Caco-2 (cell line): ENCODE data around the gene SSH2. TPM values are rescaled to one million over a fixed set of nuclear protein-coding genes. Genes with fewer than 3 reads are reported as not detected.

ENCODE experiments used
- BruUV-seq: library from RNA; stranded (reverse); fragments of 400-500 nt; replicated peaks from 2 replicates; lab custom pipeline; 2021; lab: Mats Ljungman, UMichigan
- CTCF ChIA-PET: fragments of 300-600 bp; sonication (Branson Sonifier 250); formaldehyde crosslinking; loops from one replicate; lab custom pipeline; 2022; ENCODE audit warnings: antibody characterized with exemption; lab: Charles Lee
- POLR2A ChIA-PET: fragments of 300-600 bp; sonication (Branson Sonifier 250); formaldehyde crosslinking; loops from one replicate; lab custom pipeline; 2022; ENCODE audit warnings: antibody characterized with exemption; lab: Charles Lee
- DNase-seq, 2 experiments: peaks; one replicate each; pipeline versions ENCODE4 v3.0.0 to v3.0.0-alpha.2; 2020 to 2022
- H3K27me3 ChIP-seq: replicated peaks from 2 replicates; pipeline ENCODE4 v1.6.0; 2011; ENCODE audit warnings: low read length; ENCODE audit not compliant: control insufficient read depth, insufficient read depth
- H3K36me3 ChIP-seq: 2 replicates; pipeline ENCODE4 v1.5.1; 2011; ENCODE audit warnings: low read length; ENCODE audit not compliant: control insufficient read depth, insufficient read depth
- H3K4me1 ChIP-seq: fragments of 250-450 bp; sonication (Bioruptor Pico); 2 replicates; pipeline ENCODE4 v1.5.1; 2020; ENCODE audit warnings: mild to moderate bottlenecking
- H3K4me3 ChIP-seq: 2 replicates; pipeline ENCODE4 v1.5.1; 2011; ENCODE audit warnings: low read depth, mild to moderate bottlenecking, control low read depth, low read length
- H3K9me3 ChIP-seq: fragments of 250-450 bp; sonication (Bioruptor Pico); 2 replicates; pipeline ENCODE4 v1.5.1; 2020; ENCODE audit warnings: mild to moderate bottlenecking, moderate library complexity
- H3K27ac Mint-ChIP-seq: one replicate; pipeline ENCODE4 v1.8.0; 2022; ENCODE audit warnings: mixed read lengths; ENCODE audit not compliant: unreplicated experiment
- H3K27me3 Mint-ChIP-seq: one replicate; pipeline ENCODE4 v1.8.0; 2022; ENCODE audit warnings: mixed read lengths; ENCODE audit not compliant: insufficient read depth, unreplicated experiment
- H3K36me3 Mint-ChIP-seq: one replicate; pipeline ENCODE4 v1.8.0; 2022; ENCODE audit warnings: mild to moderate bottlenecking, mixed read lengths; ENCODE audit not compliant: insufficient read depth, unreplicated experiment
- H3K4me1 Mint-ChIP-seq: one replicate; pipeline ENCODE4 v1.8.0; 2022; ENCODE audit warnings: low read depth, mixed read lengths; ENCODE audit not compliant: unreplicated experiment
- H3K4me3 Mint-ChIP-seq: one replicate; pipeline ENCODE4 v1.8.0; 2022; ENCODE audit warnings: mild to moderate bottlenecking, moderate library complexity, mixed read lengths; ENCODE audit not compliant: unreplicated experiment
- H3K9me3 Mint-ChIP-seq: one replicate; pipeline ENCODE4 v1.8.0; 2022; ENCODE audit warnings: mixed read lengths; ENCODE audit not compliant: unreplicated experiment
- CTCF ChIP-seq, 2 experiments: fragments of 200-600 bp in 1 of 2; IDR thresholded peaks; 1 replicate in 1 of 2; 2 replicates in 1 of 2; pipeline versions ENCODE4 v1.5.1 to v1.8.0; 2011 to 2022; ENCODE audit warnings: antibody characterized with exemption in 1 of 2, control low read depth in 1 of 2, inconsistent platforms in 1 of 2, low read depth in 1 of 2, low read length in 1 of 2, mild to moderate bottlenecking in 1 of 2, moderate library complexity in 1 of 2; ENCODE audit not compliant: insufficient read depth in 1 of 2, severe bottlenecking in 1 of 2, unreplicated experiment in 1 of 2
- intact Hi-C: fragments of 100-400 bp; cut with micrococcal nuclease; formaldehyde crosslinking; loops from one replicate; pipeline ENCODE4 v1.10.0; 2022; ENCODE audit not compliant: unreplicated experiment
- total RNA-seq: library from RNA; stranded (reverse); gene quantifications from 2 replicates; pipeline ENCODE4 v1.2.3, GENCODE V29; 2022

The SSH2 gene
- total RNA-seq, 1 experiment from 2014 or later = 48.2 TPM

- intact Hi-C loops = no loop called here
- Histone ChIP-seq H3K9me3 (no peaks in the 10 kb centered on the region), H3K4me1 (peaks cover 19% of the 10 kb centered on the region), H3K4me3 (no peak overlapping the region), H3K36me3 (no peaks in the 10 kb centered on the region), H3K27me3 (peaks cover 8% of the 10 kb centered on the region)
- Mint-ChIP-seq H3K4me1 (peaks cover 9% of the 10 kb centered on the region), H3K27ac (no peak overlapping the region), H3K4me3 (no peak overlapping the region), H3K36me3 (no peaks in the 10 kb centered on the region), H3K27me3 (peaks cover 5% of the 10 kb centered on the region), H3K9me3 (no peaks in the 10 kb centered on the region)
- POLR2A ChIA-PET = no interaction called here
- no peak for DNase-seq
- CTCF ChIA-PET = no interaction called here
- TF ChIP-seq CTCF (IDR thresholded peaks at IDR 0.05; ENCODE audit: insufficient read depth in 1 of 2, low read depth in 1 of 2, low read length in 1 of 2, severe bottlenecking in 1 of 2, unreplicated experiment in 1 of 2) = no peak
- no TSS peak for BruUV-seq
Measured at GRCh38 chr17:29612404-29613280, 317.4 kb downstream of the SSH2 start.

- Mint-ChIP-seq H3K4me1 (peaks cover 6% of the 10 kb centered on the region), H3K9me3 (no peaks in the 10 kb centered on the region), H3K36me3 (no peaks in the 10 kb centered on the region), H3K4me3 (no peak overlapping the region), H3K27ac (no peak overlapping the region), H3K27me3 (peaks cover 4% of the 10 kb centered on the region)
- TF ChIP-seq CTCF (IDR thresholded peaks at IDR 0.05; ENCODE audit: insufficient read depth in 1 of 2, low read depth in 1 of 2, low read length in 1 of 2, severe bottlenecking in 1 of 2, unreplicated experiment in 1 of 2) = no peak
- Histone ChIP-seq H3K4me1 (peaks cover 14% of the 10 kb centered on the region), H3K9me3 (no peaks in the 10 kb centered on the region), H3K36me3 (no peaks in the 10 kb centered on the region), H3K27me3 (peaks cover 8% of the 10 kb centered on the region), H3K4me3 (no peak overlapping the region)
- CTCF ChIA-PET = no interaction called here
- DNase-seq = no peak
- intact Hi-C loops = no loop called here
- POLR2A ChIA-PET = no interaction called here
- BruUV-seq = no TSS peak
Measured at GRCh38 chr17:29612094-29612403, 318.0 kb downstream of the SSH2 start.

GRCh38 chr17:29611351-29612093 is 318.5 kb downstream of the SSH2 start:
- H3K4me1 Mint-ChIP-seq = peaks cover under 1% of the 10 kb centered on the region
- CTCF ChIA-PET = no interaction called here
- no peaks in the 10 kb centered on the region for H3K36me3 Mint-ChIP-seq
- peaks cover 5% of the 10 kb centered on the region; the same call in 1 of the 2 replicates for H3K27me3 ChIP-seq
- BruUV-seq = no TSS peak
- intact Hi-C loops = no loop called here
- H3K9me3 ChIP-seq = no peaks in the 10 kb centered on the region
- H3K36me3 ChIP-seq = no peaks in the 10 kb centered on the region
- no peaks in the 10 kb centered on the region for H3K9me3 Mint-ChIP-seq
- no peak overlapping the region for H3K4me3 ChIP-seq
- POLR2A ChIA-PET = no interaction called here
- no peak overlapping the region for H3K27ac Mint-ChIP-seq
- TF ChIP-seq CTCF (IDR thresholded peaks at IDR 0.05; ENCODE audit: insufficient read depth in 1 of 2, low read depth in 1 of 2, low read length in 1 of 2, severe bottlenecking in 1 of 2, unreplicated experiment in 1 of 2) = no peak
- peaks cover 8% of the 10 kb centered on the region; the same call in 1 of the 2 replicates for H3K4me1 ChIP-seq
- no peaks in the 10 kb centered on the region for H3K27me3 Mint-ChIP-seq
- no peak for DNase-seq
- no peak overlapping the region for H3K4me3 Mint-ChIP-seq
